VCaP (cell line): ENCODE data around the gene HSPBAP1.

Source experiments
- H3K27ac ChIP-seq: fragments of 450-650 bp; 2 replicates; pipeline ENCODE4 v1.5.1; 2017
- CTCF ChIP-seq: fragments of 450-650 bp; conservative IDR thresholded peaks from 2 replicates; pipeline ENCODE4 v1.5.1; 2017; ENCODE audit warnings: mild to moderate bottlenecking, moderate library complexity

HSPBAP1 gene

GRCh38 chr3:122692674-122693073, 101.0 kb downstream of the HSPBAP1 start:
- no peak overlapping the region for H3K27ac ChIP-seq
- no peak for TF ChIP-seq CTCF

GRCh38 chr3:122691195-122691594, 102.4 kb downstream of the HSPBAP1 start:
- H3K27ac ChIP-seq = no peak overlapping the region
- no peak for TF ChIP-seq CTCF

GRCh38 chr3:122690096-122690495, 103.5 kb downstream of the HSPBAP1 start:
- H3K27ac ChIP-seq = no peak overlapping the region
- TF ChIP-seq CTCF = no peak
